Right atrium auricular region (tissue), 2 donors: Measurements from ENCODE around the gene CUX1. TPM values are rescaled to one million over a fixed set of nuclear protein-coding genes. Genes with fewer than 3 reads are reported as not detected.

Source experiments
- DNase-seq: peaks from one replicate; pipeline ENCODE4 v3.0.0-alpha.2; 2019; ENCODE audit warnings: low spot score
- H3K27ac ChIP-seq, 2 donors: fragments of 200-600 bp; sonication (generic); 1 replicate in 1 of 2; 2 replicates in 1 of 2; pipeline ENCODE4 v1.5.1; 2016 to 2019
- H3K27me3 ChIP-seq, 2 donors: fragments of 200-600 bp; sonication (generic); one replicate each; pipeline versions ENCODE4 v1.5.1 to v1.6.0; 2017 to 2019
- H3K36me3 ChIP-seq: fragments of 200-600 bp; sonication (generic); one replicate; pipeline ENCODE4 v1.5.1; 2016
- H3K4me1 ChIP-seq, 2 donors: fragments of 200-600 bp; sonication (generic); one replicate each; pipeline versions ENCODE4 v1.5.1 to v1.6.0; 2017 to 2019
- H3K4me3 ChIP-seq, 2 donors: fragments of 200-600 bp; sonication (generic); 1 replicate in 1 of 2; 2 replicates in 1 of 2; pipeline ENCODE4 v1.5.1; 2017 to 2019; ENCODE audit warnings: mild to moderate bottlenecking in 1 of 2, moderate library complexity in 1 of 2
- H3K9me3 ChIP-seq, 2 donors: fragments of 200-600 bp; sonication (generic); one replicate each; pipeline ENCODE4 v1.5.1; 2019
- total RNA-seq, 2 donors: library from RNA; depleted of rRNA; stranded (reverse); fragments of >200 nt; gene quantifications; one replicate each; pipeline ENCODE4 v1.1.0, GENCODE V29; 2016
- TF ChIP-seq, protein P1 (sequence below), 2 donors: fragments of 200-600 bp; sonication (generic); IDR thresholded peaks; one replicate each; pipeline ENCODE4 v1.5.1; 2019; ENCODE audit warnings: antibody characterized with exemption in 2 of 2

CUX1 gene
- total RNA-seq, 2 donors from 2014 or later, result 71.1 to 94.4 TPM

DNA sequence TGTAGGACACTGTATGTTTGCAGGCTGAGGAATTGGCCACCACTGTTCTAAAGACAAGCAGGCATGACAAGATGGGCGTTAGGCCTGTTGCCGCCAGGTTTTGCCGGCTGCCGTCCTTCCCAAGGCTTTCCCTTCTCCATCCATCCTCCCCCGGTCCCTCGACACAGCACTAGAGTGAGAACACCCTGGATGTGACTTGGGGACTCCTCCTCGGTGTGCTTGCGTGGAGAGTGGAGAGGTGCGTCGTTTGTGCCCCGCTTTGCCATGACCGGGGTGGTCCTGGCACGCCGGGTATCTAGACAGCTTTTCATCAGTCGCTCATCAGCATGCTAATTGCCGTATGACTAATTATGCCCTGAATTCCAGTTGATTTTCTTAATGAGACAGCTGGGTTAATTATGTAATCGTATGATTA is 262.6 kb downstream of the CUX1 start:
- Histone ChIP-seq H3K9me3 (no peaks in the 10 kb centered on the region), H3K4me1 (peaks cover 0 to 12% of the 10 kb centered on the region in 2 donors), H3K27me3 (no peaks in the 10 kb centered on the region), H3K36me3 (no peaks in the 10 kb centered on the region), H3K4me3 (no peak overlapping the region), H3K27ac (peak overlapping the region in 1 of 2 donors; percentile 46)
- TF ChIP-seq, protein P1, sequence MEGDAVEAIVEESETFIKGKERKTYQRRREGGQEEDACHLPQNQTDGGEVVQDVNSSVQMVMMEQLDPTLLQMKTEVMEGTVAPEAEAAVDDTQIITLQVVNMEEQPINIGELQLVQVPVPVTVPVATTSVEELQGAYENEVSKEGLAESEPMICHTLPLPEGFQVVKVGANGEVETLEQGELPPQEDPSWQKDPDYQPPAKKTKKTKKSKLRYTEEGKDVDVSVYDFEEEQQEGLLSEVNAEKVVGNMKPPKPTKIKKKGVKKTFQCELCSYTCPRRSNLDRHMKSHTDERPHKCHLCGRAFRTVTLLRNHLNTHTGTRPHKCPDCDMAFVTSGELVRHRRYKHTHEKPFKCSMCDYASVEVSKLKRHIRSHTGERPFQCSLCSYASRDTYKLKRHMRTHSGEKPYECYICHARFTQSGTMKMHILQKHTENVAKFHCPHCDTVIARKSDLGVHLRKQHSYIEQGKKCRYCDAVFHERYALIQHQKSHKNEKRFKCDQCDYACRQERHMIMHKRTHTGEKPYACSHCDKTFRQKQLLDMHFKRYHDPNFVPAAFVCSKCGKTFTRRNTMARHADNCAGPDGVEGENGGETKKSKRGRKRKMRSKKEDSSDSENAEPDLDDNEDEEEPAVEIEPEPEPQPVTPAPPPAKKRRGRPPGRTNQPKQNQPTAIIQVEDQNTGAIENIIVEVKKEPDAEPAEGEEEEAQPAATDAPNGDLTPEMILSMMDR (IDR thresholded peaks at IDR 0.05), result no peak
- DNase-seq, result no peak

DNA sequence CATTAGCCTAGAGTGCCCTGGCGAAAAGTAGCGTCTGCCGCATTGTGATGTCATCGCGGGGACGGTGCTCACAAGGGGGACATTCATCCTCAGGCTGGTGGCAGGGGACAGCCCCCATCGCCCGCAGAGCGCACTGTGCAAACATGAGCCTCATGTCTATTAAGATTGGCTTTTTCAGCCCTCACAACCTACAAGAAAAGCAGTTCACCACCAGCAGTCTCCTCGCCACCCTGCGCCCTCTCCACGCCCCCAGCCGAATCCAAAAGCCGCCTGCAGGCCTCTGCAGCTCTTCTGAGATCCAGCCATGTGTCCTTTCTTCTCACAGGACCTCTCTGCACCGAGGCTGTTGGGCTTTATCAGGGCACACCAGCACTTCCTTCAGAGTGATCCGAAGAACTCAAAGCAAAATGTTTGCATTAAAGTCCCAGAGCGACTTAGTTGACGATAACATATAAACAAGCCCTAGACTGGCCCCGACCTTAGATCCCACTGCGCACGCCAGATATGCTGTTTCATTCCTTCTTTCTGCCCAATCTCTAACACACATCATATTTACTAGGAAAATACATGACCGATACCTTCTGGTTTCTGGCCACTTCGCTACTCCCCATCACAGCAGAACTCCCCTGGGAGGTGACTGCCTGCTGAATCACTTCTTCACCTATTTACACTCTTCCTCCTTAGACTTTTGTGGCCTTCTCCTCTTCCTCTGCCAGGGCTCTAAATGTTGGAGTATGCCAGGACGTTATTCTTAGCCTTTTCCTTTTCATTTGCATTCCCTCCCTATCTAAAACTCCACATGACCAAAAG is 263.2 kb downstream of the CUX1 start:
- Histone ChIP-seq H3K27me3 (no peaks in the 10 kb centered on the region), H3K9me3 (no peaks in the 10 kb centered on the region), H3K36me3 (no peaks in the 10 kb centered on the region), H3K27ac (peak overlapping the region; percentile 23 to 46), H3K4me1 (peaks cover 0 to 12% of the 10 kb centered on the region in 2 donors), H3K4me3 (no peak overlapping the region)
- no peak for DNase-seq
- TF ChIP-seq, protein P1 (IDR thresholded peaks at IDR 0.05), result no peak

DNA sequence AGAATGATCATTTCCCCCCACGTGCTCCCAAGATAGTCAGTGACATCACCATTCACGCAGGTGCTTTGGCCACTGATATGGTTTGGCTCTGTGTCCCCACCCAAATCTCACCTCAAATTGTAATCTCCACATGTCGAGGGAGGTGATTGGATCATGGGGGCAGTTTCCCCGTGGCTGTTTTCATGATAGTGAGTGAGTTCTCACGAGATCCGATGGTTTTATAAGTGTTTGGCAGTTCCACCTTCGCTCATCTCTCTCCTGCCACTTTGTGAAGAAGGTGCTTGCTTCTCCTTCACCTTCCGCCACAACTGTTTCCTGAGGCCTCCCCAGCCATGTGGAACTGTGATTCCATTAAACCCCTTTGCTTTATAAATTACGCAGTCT is 263.8 kb downstream of the CUX1 start:
- H3K4me3 ChIP-seq, result no peak overlapping the region
- peak overlapping the region in 1 of 2 donors; percentile 46 for H3K27ac ChIP-seq
- DNase-seq, result no peak
- peaks cover 0 to 12% of the 10 kb centered on the region in 2 donors for H3K4me1 ChIP-seq
- no peaks in the 10 kb centered on the region for H3K27me3 ChIP-seq
- TF ChIP-seq, protein P1 (IDR thresholded peaks at IDR 0.05), result no peak
- no peaks in the 10 kb centered on the region for H3K36me3 ChIP-seq
- no peaks in the 10 kb centered on the region for H3K9me3 ChIP-seq

DNA sequence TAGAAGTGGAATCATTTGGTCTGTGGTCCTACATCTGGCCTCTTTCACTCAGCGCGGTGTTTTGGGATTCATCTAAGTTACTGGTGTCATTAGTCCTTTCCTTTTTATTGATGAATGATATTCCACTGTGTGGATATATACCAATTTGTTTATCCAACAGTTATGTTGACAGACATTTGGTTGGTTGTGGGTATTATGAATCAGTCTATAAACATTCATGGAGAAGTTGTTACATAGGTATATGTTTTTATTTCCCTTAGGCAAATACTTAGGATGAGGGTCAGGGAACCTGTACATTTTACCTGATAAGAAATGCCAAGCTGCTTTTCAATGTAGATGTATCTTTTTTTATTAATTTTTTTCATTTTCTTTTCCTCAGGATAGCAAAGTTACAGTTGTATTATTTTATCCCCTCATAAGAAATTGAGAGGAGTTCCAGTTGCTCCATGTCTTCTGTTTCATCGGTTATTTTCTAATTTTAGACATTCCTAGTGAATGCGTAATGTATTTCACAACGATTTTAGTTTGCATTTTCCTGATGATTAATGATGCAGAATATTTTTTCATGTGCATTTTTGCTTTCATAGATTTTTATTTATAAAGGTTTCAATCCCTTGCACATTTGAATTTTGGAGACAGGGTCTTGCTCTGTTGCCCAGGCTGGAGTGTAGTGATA is 265.4 kb downstream of the CUX1 start:
- H3K4me3 ChIP-seq, result no peak overlapping the region
- TF ChIP-seq, protein P1 (IDR thresholded peaks at IDR 0.05), result no peak
- no peaks in the 10 kb centered on the region for H3K9me3 ChIP-seq
- H3K27me3 ChIP-seq, result no peaks in the 10 kb centered on the region
- H3K36me3 ChIP-seq, result no peaks in the 10 kb centered on the region
- H3K4me1 ChIP-seq, result peaks cover 0 to 12% of the 10 kb centered on the region in 2 donors
- DNase-seq, result no peak
- no peak overlapping the region for H3K27ac ChIP-seq

DNA sequence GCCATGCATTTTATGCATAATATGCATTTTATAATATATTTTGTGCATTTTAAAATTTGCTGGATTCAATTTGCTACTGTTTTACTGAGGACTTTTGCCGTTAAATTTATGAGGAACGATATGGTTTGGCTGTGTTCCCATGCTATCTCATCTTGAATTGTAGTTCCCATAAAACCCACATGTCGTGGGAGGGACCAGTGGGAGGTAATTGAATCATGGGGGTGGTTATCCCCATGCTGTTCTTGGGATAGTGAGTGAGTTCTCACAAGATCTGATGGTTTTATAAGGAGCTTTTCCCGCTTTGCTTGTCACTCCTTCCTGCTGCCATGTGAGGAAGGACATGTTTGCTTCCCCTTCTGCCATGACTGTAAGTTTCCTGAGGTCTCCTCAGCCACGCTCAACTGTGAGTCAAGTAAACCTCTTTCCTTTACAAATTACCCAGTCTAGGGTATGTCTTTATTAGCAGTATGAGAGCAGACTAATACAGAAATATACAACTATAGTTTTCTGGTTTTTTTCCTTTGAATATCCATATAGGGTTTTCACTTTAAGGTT is 267.9 kb downstream of the CUX1 start:
- Histone ChIP-seq H3K36me3 (no peaks in the 10 kb centered on the region), H3K9me3 (peaks cover 0 to 12% of the 10 kb centered on the region in 2 donors), H3K4me1 (peaks cover 0 to 12% of the 10 kb centered on the region in 2 donors), H3K27ac (no peak overlapping the region), H3K4me3 (no peak overlapping the region), H3K27me3 (no peaks in the 10 kb centered on the region)
- TF ChIP-seq, protein P1 (IDR thresholded peaks at IDR 0.05), result no peak
- no peak for DNase-seq
